PC-9 (cell line): ENCODE measurements around the gene SDK1.

ENCODE experiments used
- EZH2 ChIP-seq: fragments of 200-600 bp; sonication (generic); IDR thresholded peaks from 2 replicates; pipeline ENCODE4 v1.8.0; 2017; ENCODE audit warnings: antibody characterized with exemption, low read depth
- TF ChIP-seq, protein P1 (sequence below): fragments of 200-600 bp; sonication (generic); conservative IDR thresholded peaks from 2 replicates; pipeline ENCODE4 v1.6.1; 2017; ENCODE audit warnings: mixed run types, antibody characterized with exemption, mild to moderate bottlenecking, moderate library complexity

DNA sequence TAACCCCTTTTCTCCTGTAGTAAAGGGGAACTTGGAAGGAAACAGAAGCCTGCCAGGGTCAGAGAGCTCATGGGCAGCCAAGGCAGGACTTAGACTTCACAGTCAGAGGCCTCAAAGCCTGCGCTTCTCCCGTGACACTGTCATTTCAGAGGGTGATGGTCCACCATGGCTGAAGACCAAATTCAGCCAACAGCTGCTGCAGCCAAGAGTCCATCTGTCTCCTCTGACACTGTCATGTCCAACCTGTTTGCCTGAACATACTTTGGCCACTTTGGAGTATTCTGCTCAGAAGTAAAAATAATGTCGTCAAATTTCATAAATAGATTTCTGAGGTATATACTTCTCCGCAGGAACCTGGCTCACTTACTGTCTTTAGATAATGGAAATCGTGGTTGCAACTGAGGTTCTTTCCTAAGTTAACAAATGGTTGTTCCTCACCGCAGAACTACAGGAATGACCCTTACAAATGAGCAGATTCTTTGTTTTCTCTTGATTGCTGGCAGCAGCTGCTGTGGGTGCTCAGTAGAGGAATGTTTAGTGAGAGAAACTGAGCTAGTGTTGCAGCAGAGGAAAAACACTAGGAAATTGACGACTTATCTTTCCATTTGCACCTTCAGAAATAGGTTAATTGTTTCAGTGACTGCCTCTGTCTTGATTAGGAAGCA lies 626.5 kb downstream of the SDK1 start:
- no peak for TF ChIP-seq EZH2
- TF ChIP-seq, protein P1, sequence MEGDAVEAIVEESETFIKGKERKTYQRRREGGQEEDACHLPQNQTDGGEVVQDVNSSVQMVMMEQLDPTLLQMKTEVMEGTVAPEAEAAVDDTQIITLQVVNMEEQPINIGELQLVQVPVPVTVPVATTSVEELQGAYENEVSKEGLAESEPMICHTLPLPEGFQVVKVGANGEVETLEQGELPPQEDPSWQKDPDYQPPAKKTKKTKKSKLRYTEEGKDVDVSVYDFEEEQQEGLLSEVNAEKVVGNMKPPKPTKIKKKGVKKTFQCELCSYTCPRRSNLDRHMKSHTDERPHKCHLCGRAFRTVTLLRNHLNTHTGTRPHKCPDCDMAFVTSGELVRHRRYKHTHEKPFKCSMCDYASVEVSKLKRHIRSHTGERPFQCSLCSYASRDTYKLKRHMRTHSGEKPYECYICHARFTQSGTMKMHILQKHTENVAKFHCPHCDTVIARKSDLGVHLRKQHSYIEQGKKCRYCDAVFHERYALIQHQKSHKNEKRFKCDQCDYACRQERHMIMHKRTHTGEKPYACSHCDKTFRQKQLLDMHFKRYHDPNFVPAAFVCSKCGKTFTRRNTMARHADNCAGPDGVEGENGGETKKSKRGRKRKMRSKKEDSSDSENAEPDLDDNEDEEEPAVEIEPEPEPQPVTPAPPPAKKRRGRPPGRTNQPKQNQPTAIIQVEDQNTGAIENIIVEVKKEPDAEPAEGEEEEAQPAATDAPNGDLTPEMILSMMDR = no peak
